IPS DF 4.7 (cell line): ENCODE measurements around the gene SLC17A9.

Source experiments
- DNase-seq: peaks from one replicate; pipeline ENCODE4 v3.0.0-alpha.2; 2013; ENCODE audit warnings: low spot score; ENCODE audit errors: extremely low read depth

SLC17A9 gene

DNA sequence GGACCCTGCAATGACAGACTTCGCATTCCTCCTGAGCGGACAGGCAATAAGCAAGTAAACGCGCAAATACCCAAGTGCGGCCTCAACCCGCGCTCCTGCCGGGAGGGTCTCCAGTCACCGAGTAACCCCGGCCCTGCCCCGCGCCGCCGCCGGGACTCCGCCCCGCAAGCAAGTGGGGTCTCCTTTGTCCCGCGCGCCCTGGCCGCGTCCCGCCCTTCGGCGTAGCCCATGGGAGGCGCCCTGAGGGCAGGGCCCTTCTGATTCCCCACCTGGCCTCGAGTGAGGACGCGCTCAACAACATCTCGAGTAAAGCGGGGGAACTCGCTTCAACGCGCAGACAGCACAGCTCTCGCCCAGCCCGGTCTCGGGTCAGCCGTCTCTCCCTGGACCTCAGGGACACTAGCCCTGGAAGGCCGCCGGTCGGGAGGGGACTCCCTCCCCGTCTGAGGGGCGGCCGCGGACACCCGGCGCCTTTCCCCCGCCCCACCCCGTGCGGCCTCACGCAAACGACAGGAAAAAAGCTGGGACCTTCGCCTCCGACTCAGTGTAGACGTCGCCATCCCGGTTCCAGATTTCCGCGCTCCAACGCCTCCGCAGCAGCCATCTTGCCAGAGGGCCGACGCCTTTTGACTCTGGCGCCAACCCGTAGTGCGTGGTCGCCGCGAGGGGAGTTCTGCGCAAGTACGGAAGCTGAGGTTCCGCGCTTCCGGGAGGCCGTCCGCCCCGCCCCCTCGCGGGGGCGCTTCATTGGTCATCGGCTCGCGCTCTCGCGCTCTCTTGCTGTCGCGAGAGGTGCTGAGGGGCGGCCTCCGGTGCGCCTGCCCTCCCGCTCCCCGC, 15.0 kb upstream of the SLC17A9 start:
- DNase-seq: no peak

- DNase-seq: no peak
These were observed 14.2 kb upstream of the SLC17A9 start, which contains the start of gene GID8 for GRCh38 chr20:62938105-62938888. GID8 (plus strand) TSS chr20:62938147; CDS start chr20:62941503, 3,356 bp downstream.

GRCh38 chr20:62940875-62941274, 11.6 kb upstream of the SLC17A9 start:
- no peak for DNase-seq

- no peak for DNase-seq
These were observed 10.7 kb upstream of the SLC17A9 start for GRCh38 chr20:62941792-62942191.

DNA sequence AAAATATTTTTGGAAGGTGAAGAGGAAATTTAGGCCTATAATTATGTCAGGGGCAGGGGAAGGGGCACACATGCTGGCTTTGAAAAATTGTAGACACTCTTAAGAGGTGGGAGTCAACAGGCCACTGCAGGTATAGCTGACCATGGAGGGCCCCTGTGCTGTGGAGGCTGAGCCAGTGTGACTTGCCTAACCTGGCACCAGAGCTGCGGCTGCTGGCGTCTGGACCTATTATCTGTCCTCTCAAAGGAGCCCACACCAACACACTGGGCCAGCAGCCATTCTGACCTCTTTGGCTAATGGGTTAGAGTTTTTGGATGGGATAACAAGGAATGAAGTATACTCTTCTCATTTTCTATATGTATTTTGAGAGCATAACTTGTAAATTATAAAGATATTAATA, 10.1 kb upstream of the SLC17A9 start:
- no peak for DNase-seq

DNA sequence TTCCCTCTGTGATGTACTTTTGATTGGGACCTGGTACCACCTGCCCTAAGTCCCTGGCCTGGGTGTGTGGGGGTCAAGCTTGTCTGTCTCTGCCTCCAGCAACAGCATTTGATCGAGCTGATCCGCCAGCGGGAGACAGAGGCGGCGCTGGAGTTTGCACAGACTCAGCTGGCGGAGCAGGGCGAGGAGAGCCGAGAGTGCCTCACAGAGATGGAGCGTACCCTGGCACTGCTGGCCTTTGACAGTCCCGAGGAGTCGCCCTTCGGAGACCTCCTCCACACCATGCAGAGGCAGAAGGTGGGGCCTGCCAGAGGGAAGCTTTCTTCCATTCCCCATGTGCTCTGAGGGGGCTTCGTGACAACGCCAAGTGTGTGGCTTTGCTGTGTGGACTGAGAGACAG, 9.1 kb upstream of the SLC17A9 start:
- no peak for DNase-seq

- no peak for DNase-seq
These were observed 8.3 kb upstream of the SLC17A9 start for GRCh38 chr20:62944184-62944583.

DNA sequence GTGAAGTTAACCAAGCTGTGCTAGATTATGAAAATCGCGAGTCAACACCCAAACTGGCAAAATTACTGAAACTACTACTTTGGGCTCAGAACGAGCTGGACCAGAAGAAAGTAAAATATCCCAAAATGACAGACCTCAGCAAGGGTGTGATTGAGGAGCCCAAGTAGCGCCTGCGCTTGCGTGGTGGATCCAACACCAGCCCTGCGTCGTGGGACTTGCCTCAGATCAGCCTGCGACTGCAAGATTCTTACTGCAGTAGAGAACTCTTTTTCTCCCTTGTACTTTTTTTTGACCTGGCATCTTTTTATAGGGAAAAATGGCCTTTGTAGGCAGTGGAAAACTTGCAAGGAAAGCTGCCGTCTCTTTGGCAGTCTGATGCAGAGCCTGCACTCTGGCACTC, 7.8 kb upstream of the SLC17A9 start:
- DNase-seq: no peak

DNA sequence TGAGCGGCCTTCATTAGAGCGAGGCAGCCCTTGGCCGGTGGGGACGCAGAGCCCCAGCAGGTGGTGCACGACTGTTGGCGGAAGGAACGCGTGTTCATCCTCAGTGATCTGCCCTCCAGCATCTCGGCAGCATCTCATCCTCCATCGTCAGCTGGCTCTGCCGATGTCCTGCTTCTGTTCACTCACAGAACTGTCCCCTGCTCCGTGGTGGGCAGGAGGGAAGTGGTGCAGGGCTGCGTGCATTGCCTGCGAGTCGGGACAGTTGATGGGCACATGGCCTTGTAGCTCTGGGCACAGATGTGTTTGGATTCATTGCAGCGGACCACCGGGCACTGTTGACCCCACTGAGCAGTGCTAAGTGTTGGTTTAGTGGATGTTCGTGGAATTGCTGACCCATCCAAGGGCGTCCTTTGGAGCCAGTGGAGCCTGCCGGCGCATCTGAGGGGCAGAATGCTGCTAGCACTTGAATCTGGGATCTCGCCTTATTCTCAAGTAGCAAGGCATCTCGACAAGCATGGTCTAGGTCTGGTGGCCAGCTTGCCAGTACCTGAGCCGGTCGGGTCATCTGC, 6.7 kb upstream of the SLC17A9 start:
- no peak for DNase-seq

GRCh38 chr20:62946918-62947317, 5.6 kb upstream of the SLC17A9 start:
- DNase-seq: no peak

- no peak for DNase-seq
These were observed 4.8 kb upstream of the SLC17A9 start for GRCh38 chr20:62947532-62948300.

GRCh38 chr20:62949153-62949821, 3.2 kb upstream of the SLC17A9 start:
- DNase-seq: no peak

GRCh38 chr20:62949962-62950361, 2.5 kb upstream of the SLC17A9 start:
- DNase-seq: no peak

- DNase-seq: no peak
These were observed 1.8 kb upstream of the SLC17A9 start for GRCh38 chr20:62950741-62951140.

GRCh38 chr20:62951143-62951895, 1.2 kb upstream of the SLC17A9 start:
- no peak for DNase-seq

DNA sequence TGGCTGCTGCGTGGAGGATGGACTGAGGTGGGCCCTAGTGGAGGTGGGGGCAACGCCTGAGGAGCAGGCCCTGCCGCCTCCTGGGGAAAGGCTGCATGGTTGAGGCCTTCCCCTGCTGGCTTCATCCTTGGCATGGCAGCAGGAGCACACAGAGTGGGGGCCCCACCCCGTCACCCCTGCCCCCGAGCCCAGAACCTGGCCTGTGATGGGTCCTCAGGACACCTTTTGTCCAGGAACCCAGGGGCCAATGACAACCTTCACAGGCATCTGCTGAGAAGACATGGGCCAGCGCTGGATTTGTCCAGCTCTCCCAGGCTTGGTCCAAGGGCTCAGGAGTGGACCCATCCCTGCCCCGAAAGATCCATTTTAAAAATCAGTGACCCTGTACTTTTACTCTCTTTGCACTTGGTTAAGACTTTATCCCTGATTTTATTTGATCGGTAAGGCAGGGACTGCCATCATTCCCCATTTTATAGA, 575 bp upstream of the SLC17A9 start:
- no peak for DNase-seq

GRCh38 chr20:62952968-62953838, 694 bp downstream of the SLC17A9 start:
- no peak for DNase-seq

DNA sequence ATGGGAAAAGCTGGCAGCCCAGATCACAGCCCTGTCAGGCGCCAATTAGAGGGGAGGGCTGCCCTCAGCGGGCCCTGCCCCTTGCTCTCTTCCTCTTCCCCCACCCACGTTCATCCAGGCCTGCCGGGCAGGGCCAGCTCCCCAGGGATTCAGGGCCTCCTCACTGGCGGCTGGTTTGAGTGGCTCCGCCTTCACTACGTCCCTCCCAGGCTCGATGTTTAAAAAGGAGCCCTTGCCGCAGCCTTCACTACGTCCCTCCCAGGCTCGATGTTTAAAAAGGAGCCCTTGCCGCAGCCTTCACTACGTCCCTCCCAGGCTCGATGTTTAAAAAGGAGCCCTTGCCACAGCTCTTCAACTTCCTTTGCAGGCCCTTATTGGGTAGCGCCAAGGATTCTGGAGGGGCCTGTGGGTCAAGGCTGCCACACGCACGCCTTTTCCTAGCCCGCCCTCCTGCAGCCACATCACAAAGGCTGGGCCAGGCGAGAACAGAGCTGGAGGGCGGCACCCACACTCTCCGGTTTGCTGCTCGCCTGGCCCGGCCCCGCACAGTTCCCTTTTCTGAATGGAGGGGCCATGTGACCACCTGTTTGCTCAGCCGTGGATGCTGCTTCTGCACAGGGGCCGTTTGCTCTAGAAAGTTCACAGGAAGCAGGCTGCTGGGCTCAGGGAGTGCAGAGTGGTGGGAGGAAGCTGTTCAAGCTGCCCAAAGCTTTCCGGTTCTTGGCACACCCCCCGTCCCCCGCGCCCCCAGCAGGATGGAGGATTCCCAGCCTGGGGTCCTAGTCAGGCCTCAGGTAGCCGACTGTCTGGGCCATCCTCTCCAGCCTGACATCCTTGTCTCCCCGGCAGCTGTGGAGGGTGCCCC, 1.6 kb downstream of the SLC17A9 start:
- DNase-seq: no peak
